ENCODE measurements around the gene CTSF.

The CTSF gene

DNA sequence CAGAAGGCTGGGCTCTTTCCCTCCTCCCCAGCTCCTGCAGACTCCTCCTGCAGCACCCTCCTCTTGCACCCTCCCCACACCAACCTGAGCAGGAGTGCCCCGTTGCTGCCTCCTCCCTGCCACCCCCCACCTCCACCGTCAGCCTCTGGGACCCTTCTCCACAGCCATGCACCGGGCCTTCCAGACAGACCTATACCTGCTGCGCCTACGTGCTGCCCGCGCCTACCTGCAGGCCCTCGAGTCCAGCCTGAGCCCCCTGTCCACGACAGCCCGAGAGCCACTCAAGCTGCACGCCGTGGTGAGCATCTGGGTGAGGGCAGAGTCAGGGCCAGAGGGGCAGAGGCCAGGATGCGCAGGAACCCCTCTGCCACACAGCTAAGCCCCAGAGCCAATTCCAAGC, 38.8 kb downstream of the CTSF start:
- no peak for DNase-seq

DNA sequence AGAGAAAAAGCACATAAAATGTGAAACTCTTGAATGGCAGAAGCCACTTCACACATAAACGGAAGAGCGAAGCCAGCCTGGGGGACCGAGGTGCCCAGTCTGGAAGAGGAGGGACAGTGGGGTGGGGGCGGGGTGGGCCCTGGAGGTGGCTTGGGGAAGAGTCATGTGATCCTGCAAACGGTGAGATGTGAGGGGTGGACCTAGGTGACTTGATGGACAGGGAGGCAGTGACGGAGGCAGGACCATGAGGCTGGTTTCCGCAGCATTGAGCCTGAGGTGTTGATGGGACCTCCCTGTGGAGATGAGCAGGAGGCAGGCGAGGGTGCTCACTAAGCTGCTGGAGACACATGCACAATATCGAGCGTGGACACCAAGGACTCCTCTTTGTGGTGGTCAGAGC, 39.3 kb downstream of the CTSF start:
- DNase-seq, result no peak

DNA sequence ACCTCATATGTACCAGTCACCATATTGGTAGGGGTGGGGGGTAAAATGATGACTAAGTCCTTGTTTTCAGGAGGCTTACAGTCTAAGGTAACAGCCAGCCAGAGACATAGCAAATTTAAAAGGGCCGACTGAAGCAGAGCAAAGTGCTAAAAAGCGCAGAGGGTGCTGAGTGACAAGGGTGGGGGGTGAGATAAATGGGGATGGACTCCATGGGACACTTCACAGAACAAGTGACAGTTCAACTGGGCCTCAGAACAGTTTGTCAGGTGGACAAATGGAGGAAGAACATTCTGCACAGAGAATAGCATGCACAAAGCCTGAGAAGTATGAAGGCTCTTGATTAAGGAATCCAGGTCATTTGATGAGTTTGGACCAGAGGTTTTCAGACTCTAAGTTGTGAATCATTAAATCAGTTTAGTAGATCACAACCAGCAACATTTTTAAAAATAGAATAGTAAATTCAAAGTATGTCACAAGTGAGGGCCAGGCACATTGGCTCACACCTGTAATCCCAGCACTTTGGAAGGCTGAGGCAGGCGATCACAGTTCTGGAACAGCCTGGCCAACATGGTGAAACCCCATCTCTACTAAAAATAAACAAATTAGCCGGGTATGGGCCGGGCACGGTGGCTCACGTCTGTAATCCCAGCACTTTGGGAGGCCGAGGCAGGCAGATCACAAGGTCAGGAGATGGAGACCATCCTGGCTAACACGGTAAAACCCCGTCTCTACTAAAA, 43.9 kb downstream of the CTSF start:
- no peak for DNase-seq

DNA sequence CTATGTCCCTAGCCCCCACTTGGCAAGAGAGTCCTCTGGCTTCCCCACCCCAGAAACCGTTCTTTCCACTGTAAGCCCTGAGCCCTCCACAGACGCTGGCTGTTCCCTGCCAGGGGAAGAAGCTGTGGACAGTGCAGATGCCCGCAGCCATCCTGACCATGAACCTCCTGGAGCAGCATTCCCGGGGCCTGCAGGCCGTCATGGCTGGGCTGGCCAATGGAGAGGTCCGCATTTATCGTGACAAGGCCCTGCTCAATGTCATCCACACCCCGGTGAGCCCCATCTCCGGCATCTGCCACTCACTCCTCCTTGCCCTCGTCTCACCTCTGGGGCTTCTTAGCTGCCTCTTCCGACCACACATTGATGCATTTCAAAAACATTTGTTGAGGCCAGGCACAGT, 44.8 kb downstream of the CTSF start:
- DNase-seq, result no peak

Measured in DMS153 (cell line).